Measurements from ENCODE around the gene PHLDA3. TPM values are rescaled to one million over a fixed set of nuclear protein-coding genes. Genes with fewer than 3 reads are reported as not detected.

PHLDA3 gene
- total RNA-seq, 2 experiments from 2014 or later: 0.45 to 0.71 TPM

DNA sequence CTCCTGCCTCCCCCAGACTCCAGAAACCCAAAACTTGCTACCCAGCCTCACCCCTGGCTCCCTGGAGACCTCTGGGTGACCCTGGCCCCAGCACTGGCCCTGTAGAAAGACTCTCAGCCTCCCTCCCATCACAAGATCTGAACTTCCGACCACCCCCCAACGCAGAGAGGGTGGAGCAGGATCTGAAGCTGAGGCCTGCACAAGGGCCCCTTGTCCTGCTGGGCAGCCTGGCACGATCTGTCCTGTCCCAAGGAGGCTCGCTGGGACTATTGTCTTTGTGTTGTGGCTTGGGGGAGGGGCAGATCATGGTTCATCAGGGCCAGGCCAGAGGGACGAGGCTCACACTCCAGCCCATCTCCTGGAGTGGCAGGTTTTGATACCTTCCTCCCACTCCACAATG lies 20.0 kb downstream of the PHLDA3 start:
- TF ChIP-seq, protein P1, sequence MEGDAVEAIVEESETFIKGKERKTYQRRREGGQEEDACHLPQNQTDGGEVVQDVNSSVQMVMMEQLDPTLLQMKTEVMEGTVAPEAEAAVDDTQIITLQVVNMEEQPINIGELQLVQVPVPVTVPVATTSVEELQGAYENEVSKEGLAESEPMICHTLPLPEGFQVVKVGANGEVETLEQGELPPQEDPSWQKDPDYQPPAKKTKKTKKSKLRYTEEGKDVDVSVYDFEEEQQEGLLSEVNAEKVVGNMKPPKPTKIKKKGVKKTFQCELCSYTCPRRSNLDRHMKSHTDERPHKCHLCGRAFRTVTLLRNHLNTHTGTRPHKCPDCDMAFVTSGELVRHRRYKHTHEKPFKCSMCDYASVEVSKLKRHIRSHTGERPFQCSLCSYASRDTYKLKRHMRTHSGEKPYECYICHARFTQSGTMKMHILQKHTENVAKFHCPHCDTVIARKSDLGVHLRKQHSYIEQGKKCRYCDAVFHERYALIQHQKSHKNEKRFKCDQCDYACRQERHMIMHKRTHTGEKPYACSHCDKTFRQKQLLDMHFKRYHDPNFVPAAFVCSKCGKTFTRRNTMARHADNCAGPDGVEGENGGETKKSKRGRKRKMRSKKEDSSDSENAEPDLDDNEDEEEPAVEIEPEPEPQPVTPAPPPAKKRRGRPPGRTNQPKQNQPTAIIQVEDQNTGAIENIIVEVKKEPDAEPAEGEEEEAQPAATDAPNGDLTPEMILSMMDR (IDR thresholded peaks at IDR 0.05): no peak
- Histone ChIP-seq H3K4me1 (ENCODE audit: insufficient read depth, low read length) (peaks cover 9% of the 10 kb centered on the region), H3K27ac (ENCODE audit: low read depth in 1 of 2, low read length in 2 of 2) (no peak overlapping the region), H3K4me3 (ENCODE audit: low read length) (no peak overlapping the region), H3K9me3 (ENCODE audit: control insufficient read depth in 1 of 2, insufficient read depth in 1 of 2, low read length in 2 of 2) (no peaks in the 10 kb centered on the region), H3K27me3 (ENCODE audit: control insufficient read depth in 1 of 2, insufficient read depth in 2 of 2, low read length in 2 of 2) (peaks cover 0 to 2% of the 10 kb centered on the region in 2 experiments), H3K36me3 (ENCODE audit: insufficient read depth, low read length) (no peaks in the 10 kb centered on the region)
- Mint-ChIP-seq H3K9me3 (peaks cover 2% of the 10 kb centered on the region), H3K27ac (no peak overlapping the region), H3K4me3 (no peak overlapping the region), H3K36me3 (ENCODE audit: low read depth) (no peaks in the 10 kb centered on the region), H3K27me3 (peaks cover 10% of the 10 kb centered on the region), H3K4me1 (ENCODE audit: low read depth) (peaks cover 4% of the 10 kb centered on the region)
- ATAC-seq (ENCODE audit: poor library complexity) (no peak), DNase-seq (no peak)
- intact Hi-C loops (cut with DNase I, micrococcal nuclease): loop anchor here (1.0 to 2.0 kb wide), 2 partner anchors 32 to 64 kb away; no protein-coding TSS in a partner anchor
- CTCF ChIA-PET: interaction anchor here (1.4 to 2.0 kb wide), 2 partner anchors 20 to 64 kb away, joined by 4 read pairs; partner anchors contain the start of gene PHLDA3
- POLR2A ChIA-PET: no interaction called here

DNA sequence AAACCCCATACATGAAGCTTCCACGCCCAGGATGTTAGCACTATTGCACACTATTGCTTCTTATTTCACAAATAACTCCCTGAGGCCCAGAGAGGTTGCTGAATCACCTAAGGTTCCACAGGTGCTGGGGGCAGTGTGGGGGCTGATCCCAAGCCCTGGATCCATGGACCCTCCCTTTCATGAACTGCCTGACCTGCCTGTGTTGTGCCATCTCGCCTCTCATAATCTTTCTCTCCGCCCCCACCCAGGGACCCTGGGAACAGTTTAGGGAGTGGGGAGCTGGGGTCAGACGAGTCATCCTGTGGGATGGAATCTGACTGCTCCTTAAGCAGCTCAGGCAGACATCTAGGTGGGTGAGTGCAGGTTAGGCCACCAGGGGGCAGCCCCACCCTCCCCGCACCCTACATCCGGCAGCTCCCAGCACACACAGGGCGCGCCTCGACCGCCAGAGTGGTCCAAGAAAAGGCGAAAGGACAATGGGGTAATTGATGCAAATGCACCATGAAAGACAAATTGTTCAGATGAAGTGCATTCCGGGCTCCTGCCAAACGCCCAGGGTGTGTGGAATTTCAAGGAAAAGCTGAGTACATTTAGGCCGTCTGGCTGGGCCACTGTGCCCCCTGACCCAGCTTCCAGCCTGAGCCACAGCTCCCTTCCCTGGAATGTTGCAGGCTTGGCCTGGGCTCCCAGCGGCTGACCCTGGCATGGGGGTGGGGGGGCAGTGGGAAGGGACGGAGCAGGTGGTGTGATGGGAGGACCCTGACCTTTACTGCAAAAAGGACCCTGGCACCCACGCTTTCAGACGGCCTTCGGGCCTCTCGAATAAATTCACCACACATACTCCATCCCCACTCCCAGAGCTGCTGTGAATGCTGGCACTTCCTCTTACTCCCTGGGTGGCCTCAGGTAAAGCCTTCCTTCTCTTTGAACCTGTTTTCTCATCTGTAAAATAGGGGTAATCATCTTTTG lies 20.8 kb downstream of the PHLDA3 start:
- peak; percentile 78 for ATAC-seq (ENCODE audit: poor library complexity)
- Histone ChIP-seq H3K27me3 (ENCODE audit: control insufficient read depth in 1 of 2, insufficient read depth in 2 of 2, low read length in 2 of 2) (peaks cover 0 to 2% of the 10 kb centered on the region in 2 experiments), H3K27ac (ENCODE audit: low read depth in 1 of 2, low read length in 2 of 2) (no peak overlapping the region), H3K4me3 (ENCODE audit: low read length) (no peak overlapping the region), H3K9me3 (ENCODE audit: control insufficient read depth in 1 of 2, insufficient read depth in 1 of 2, low read length in 2 of 2) (no peaks in the 10 kb centered on the region), H3K4me1 (ENCODE audit: insufficient read depth, low read length) (peaks cover 9% of the 10 kb centered on the region), H3K36me3 (ENCODE audit: insufficient read depth, low read length) (no peaks in the 10 kb centered on the region)
- CTCF ChIA-PET: interaction anchor here (0.6 to 2.2 kb wide), 6 partner anchors 9 to 65 kb away, joined by 3 to 27 read pairs (median 6); partner anchors contain the start of genes CSRP1 and PHLDA3
- Mint-ChIP-seq H3K4me3 (no peak overlapping the region), H3K9me3 (peaks cover 1% of the 10 kb centered on the region), H3K4me1 (ENCODE audit: low read depth) (peaks cover 4% of the 10 kb centered on the region), H3K27me3 (peaks cover 10% of the 10 kb centered on the region), H3K27ac (no peak overlapping the region), H3K36me3 (ENCODE audit: low read depth) (no peaks in the 10 kb centered on the region)
- intact Hi-C loops (cut with DNase I, micrococcal nuclease): loop anchor here (1.0 to 2.0 kb wide), 2 partner anchors 33 to 65 kb away; no protein-coding TSS in a partner anchor
- TF ChIP-seq, protein P1 (IDR thresholded peaks at IDR 0.05): peak; percentile 80
- POLR2A ChIA-PET: interaction anchor here (0.5 to 1.8 kb wide), 2 partner anchors 65 to 74 kb away, joined by 3 to 4 read pairs; no protein-coding TSS in a partner anchor
- peak; percentile 36 to 77 (median 49) for DNase-seq

DNA sequence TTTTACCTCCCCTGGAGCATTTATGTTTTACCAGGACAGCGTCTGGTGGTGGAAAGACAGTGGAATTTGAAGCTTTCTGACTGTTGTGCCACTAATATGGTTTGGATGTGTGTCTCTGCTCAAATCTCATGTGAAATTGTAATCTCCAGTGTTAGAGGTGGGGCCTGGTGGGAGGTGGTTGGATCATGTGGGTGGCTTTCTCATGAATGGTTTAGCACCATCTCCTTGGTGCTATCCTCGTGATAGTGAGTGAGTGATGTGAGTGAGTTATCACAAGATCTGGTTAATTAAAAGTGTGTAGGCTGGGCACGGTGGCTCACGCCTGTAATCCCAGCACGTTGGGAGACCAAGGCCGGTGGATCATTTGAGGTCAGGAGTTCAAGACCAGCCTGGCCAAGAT lies 23.7 kb downstream of the PHLDA3 start:
- Mint-ChIP-seq H3K27me3 (peaks cover 9% of the 10 kb centered on the region), H3K27ac (no peak overlapping the region)

More for the DNA sequence above, 23.7 kb downstream of the PHLDA3 start:
- H3K27ac ChIP-seq (ENCODE audit: low read depth in 1 of 2, low read length in 2 of 2): no peak overlapping the region
- intact Hi-C loops (cut with DNase I, micrococcal nuclease): no loop called here
- peaks cover 9% of the 10 kb centered on the region for H3K4me1 ChIP-seq (ENCODE audit: insufficient read depth, low read length)
- H3K4me3 ChIP-seq (ENCODE audit: low read length): no peak overlapping the region
- ATAC-seq (ENCODE audit: poor library complexity) (no peak), DNase-seq (no peak)
- POLR2A ChIA-PET: no interaction called here
- CTCF ChIA-PET: no interaction called here
- TF ChIP-seq, protein P1 (IDR thresholded peaks at IDR 0.05): no peak
- H3K4me1 Mint-ChIP-seq (ENCODE audit: low read depth): peaks cover 4% of the 10 kb centered on the region
- H3K27me3 ChIP-seq (ENCODE audit: control insufficient read depth in 1 of 2, insufficient read depth in 2 of 2, low read length in 2 of 2): peaks cover 0 to 2% of the 10 kb centered on the region in 2 experiments
- no peaks in the 10 kb centered on the region for H3K9me3 Mint-ChIP-seq
- no peaks in the 10 kb centered on the region for H3K9me3 ChIP-seq (ENCODE audit: control insufficient read depth in 1 of 2, insufficient read depth in 1 of 2, low read length in 2 of 2)
- no peaks in the 10 kb centered on the region for H3K36me3 ChIP-seq (ENCODE audit: insufficient read depth, low read length)
- H3K4me3 Mint-ChIP-seq: no peak overlapping the region
- H3K36me3 Mint-ChIP-seq (ENCODE audit: low read depth): no peaks in the 10 kb centered on the region
